GM23338 (cell line): Measurements from ENCODE around the gene ZNF587. TPM values are rescaled to one million over a fixed set of nuclear protein-coding genes. Genes with fewer than 3 reads are reported as not detected.
A peak's percentile ranks its signal among the peaks of the same experiment; 100 is the strongest.
"Not testable (repeated sequence)": the region's sequence is repeated elsewhere in the genome, so short reads cannot be mapped to it uniquely, and the experiment has no call there.

ENCODE experiments used
- ATAC-seq: fragments of 200-7000 bp; cut with Tn5 transposase; 3 replicates; pipeline ENCODE4 v1.9.1; 2020
- DNase-seq: peaks from one replicate; pipeline ENCODE4 v3.0.0-alpha.2; 2015; ENCODE audit warnings: low spot score
- H2AFZ ChIP-seq: fragments of 200-600 bp; sonication (generic); 2 replicates; pipeline ENCODE4 v1.8.0; 2016; ENCODE audit warnings: antibody characterized with exemption, mild to moderate bottlenecking, moderate library complexity
- H3F3A ChIP-seq: fragments of 200-600 bp; sonication (generic); replicated peaks from 2 replicates; pipeline ENCODE4 v1.8.0; 2017; ENCODE audit warnings: antibody characterized with exemption, mixed run types, low read depth
- H3K27ac ChIP-seq: fragments of 200-600 bp; sonication (generic); 2 replicates; pipeline ENCODE4 v1.6.1; 2016; ENCODE audit warnings: low read depth
- H3K27me3 ChIP-seq: fragments of 200-600 bp; sonication (generic); 2 replicates; pipeline ENCODE4 v1.8.0; 2016; ENCODE audit warnings: mild to moderate bottlenecking, mixed run types, moderate library complexity; ENCODE audit not compliant: insufficient read depth
- H3K36me3 ChIP-seq: fragments of 200-600 bp; sonication (generic); 2 replicates; pipeline ENCODE4 v1.8.0; 2016; ENCODE audit warnings: mild to moderate bottlenecking; ENCODE audit not compliant: insufficient read depth
- H3K4me1 ChIP-seq: fragments of 200-600 bp; sonication (generic); 2 replicates; pipeline ENCODE4 v1.8.0; 2016; ENCODE audit warnings: mild to moderate bottlenecking, moderate library complexity; ENCODE audit not compliant: insufficient read depth
- H3K4me2 ChIP-seq: fragments of 200-600 bp; sonication (generic); 2 replicates; pipeline ENCODE4 v1.7.1; 2017; ENCODE audit warnings: mixed run types
- H3K4me3 ChIP-seq: fragments of 200-600 bp; sonication (generic); 2 replicates; pipeline ENCODE4 v1.6.1; 2016; ENCODE audit warnings: mixed run types
- H3K79me2 ChIP-seq: fragments of 200-600 bp; sonication (generic); replicated peaks from 2 replicates; pipeline ENCODE4 v1.8.0; 2017; ENCODE audit warnings: mild to moderate bottlenecking; ENCODE audit not compliant: insufficient read depth
- H3K9me2 ChIP-seq: fragments of 200-600 bp; sonication (generic); 2 replicates; pipeline ENCODE4 v1.8.0; 2017; ENCODE audit not compliant: insufficient read depth
- H4K20me1 ChIP-seq: fragments of 200-600 bp; sonication (generic); replicated peaks from 2 replicates; pipeline ENCODE4 v1.8.0; 2017; ENCODE audit warnings: mild to moderate bottlenecking; ENCODE audit not compliant: insufficient read depth
- H3K27ac Mint-ChIP-seq: 2 replicates; pipeline ENCODE4 v1.8.0; 2020; ENCODE audit warnings: inconsistent platforms, mild to moderate bottlenecking, moderate library complexity, mixed read lengths
- H3K27me3 Mint-ChIP-seq: 3 replicates; pipeline ENCODE4 v1.8.0; 2022; ENCODE audit warnings: low read depth, mild to moderate bottlenecking, moderate library complexity, mixed read lengths, inconsistent platforms; ENCODE audit not compliant: insufficient read depth, poor library complexity
- H3K36me3 Mint-ChIP-seq: 3 replicates; pipeline ENCODE4 v1.8.0; 2021; ENCODE audit warnings: low read depth, mild to moderate bottlenecking, inconsistent platforms, moderate library complexity, mixed read lengths
- H3K4me1 Mint-ChIP-seq: 3 replicates; pipeline ENCODE4 v1.8.0; 2020; ENCODE audit warnings: mild to moderate bottlenecking, inconsistent platforms, mixed read lengths
- H3K4me3 Mint-ChIP-seq: 3 replicates; pipeline ENCODE4 v1.8.0; 2021; ENCODE audit warnings: moderate library complexity, mild to moderate bottlenecking, inconsistent platforms, mixed read lengths
- H3K9me3 Mint-ChIP-seq: 3 replicates; pipeline ENCODE4 v1.8.0; 2020; ENCODE audit warnings: moderate library complexity, mild to moderate bottlenecking, inconsistent platforms, mixed read lengths
- CREB1 ChIP-seq: fragments of 250-450 bp; sonication (Bioruptor Pico); IDR thresholded peaks from 2 replicates; pipeline ENCODE4 v1.5.0; 2020; ENCODE audit warnings: low read depth, mild to moderate bottlenecking, moderate library complexity
- ETS1 ChIP-seq: IDR thresholded peaks from 2 replicates; pipeline ENCODE4 v1.6.1; 2016; ENCODE audit warnings: antibody characterized with exemption
- EZH2 ChIP-seq: fragments of 200-600 bp; sonication (generic); IDR thresholded peaks from one replicate; pipeline ENCODE4 v1.8.0; 2017; ENCODE audit warnings: antibody characterized with exemption, mild to moderate bottlenecking, low read depth; ENCODE audit not compliant: unreplicated experiment
- EZH2phosphoT487 ChIP-seq: fragments of 200-600 bp; sonication (generic); IDR thresholded peaks from one replicate; pipeline ENCODE4 v1.8.1; 2018; ENCODE audit warnings: antibody characterized with exemption; ENCODE audit not compliant: unreplicated experiment
- JUNB ChIP-seq: IDR thresholded peaks from one replicate; pipeline ENCODE4 v1.6.1; 2016; ENCODE audit warnings: antibody characterized with exemption; ENCODE audit not compliant: unreplicated experiment
- NANOG ChIP-seq: IDR thresholded peaks from 2 replicates; pipeline ENCODE4 v1.6.1; 2016; ENCODE audit warnings: antibody characterized with exemption, borderline replicate concordance
- POLR2AphosphoS5 ChIP-seq: IDR thresholded peaks from 2 replicates; pipeline ENCODE4 v1.6.1; 2016; ENCODE audit warnings: antibody characterized with exemption, low read depth
- REST ChIP-seq: IDR thresholded peaks from one replicate; pipeline ENCODE4 v1.6.1; 2018; ENCODE audit warnings: antibody characterized with exemption; ENCODE audit not compliant: unreplicated experiment
- STAT1 ChIP-seq: IDR thresholded peaks from one replicate; pipeline ENCODE4 v1.6.1; 2016; ENCODE audit warnings: antibody characterized with exemption; ENCODE audit not compliant: unreplicated experiment
- ZNF114 ChIP-seq: fragments of 250-450 bp; sonication (Bioruptor Pico); IDR thresholded peaks from 2 replicates; pipeline ENCODE4 v1.5.0; 2020; ENCODE audit warnings: mild to moderate bottlenecking, moderate library complexity
- ZNF331 ChIP-seq: fragments of 250-450 bp; sonication (Bioruptor Pico); IDR thresholded peaks from 2 replicates; pipeline ENCODE4 v1.5.0; 2020; ENCODE audit warnings: low read depth, mild to moderate bottlenecking, moderate library complexity
- polyA plus RNA-seq: library from polyadenylated mRNA; unstranded; fragments of >200 nt; fragmentation: Nextera tagmentation; extraction: Ambion mirVana; gene quantifications from 2 replicates; pipeline ENCODE4 v1.2.1, GENCODE V29; 2016
- total RNA-seq: library from RNA; depleted of rRNA; stranded (reverse); fragments of >200 nt; shearing (Covaris generic); gene quantifications from 2 replicates; pipeline ENCODE4 v1.2.3, GENCODE V29; 2014

The ZNF587 gene
- total and polyA plus RNA-seq, 2 experiments from 2014 or later = 12.8 to 31.8 TPM

GRCh38 chr19:57888560-57889231 lies 39.0 kb downstream of the ZNF587 start, which contains the start of gene ZNF814 (continued):
- TF ChIP-seq REST = no peak
- TF ChIP-seq ETS1 = peak; percentile 93
- TF ChIP-seq CREB1 (CRISPR knock-in tag) = peak; percentile 87
- TF ChIP-seq POLR2AphosphoS5 = peak; percentile 85

- H3K4me3 Mint-ChIP-seq, H3K27me3 ChIP-seq, H3K27me3 Mint-ChIP-seq, H3K36me3 ChIP-seq, H3K4me3 ChIP-seq, DNase-seq, H3K4me1 ChIP-seq, H3K9me3 Mint-ChIP-seq, H3K27ac Mint-ChIP-seq, H3K9me2 ChIP-seq, H4K20me1 ChIP-seq, H3K4me2 ChIP-seq, H3F3A ChIP-seq, ATAC-seq, H2AFZ ChIP-seq, H3K27ac ChIP-seq: not testable (repeated sequence)
- Mint-ChIP-seq H3K4me1 (peaks cover 18% of the 10 kb centered on the region), H3K36me3 (peaks cover 26% of the 10 kb centered on the region)
- H3K79me2 ChIP-seq = peaks cover 26% of the 10 kb centered on the region
These were observed 41.0 kb downstream of the ZNF587 start for GRCh38 chr19:57890706-57891105.

- peaks cover 4% of the 10 kb centered on the region for H3K4me1 ChIP-seq
- no peak overlapping the region for H3K4me3 ChIP-seq
- Mint-ChIP-seq H3K27me3 (no peaks in the 10 kb centered on the region), H3K9me3 (no peaks in the 10 kb centered on the region), H3K4me3 (no peak overlapping the region), H3K36me3 (no peaks in the 10 kb centered on the region; the same call in 2 of the 3 replicates), H3K27ac (no peak overlapping the region), H3K4me1 (peaks cover 14% of the 10 kb centered on the region; the same call in 2 of the 3 replicates)
- no peaks in the 10 kb centered on the region for H3K9me2 ChIP-seq
- 0 out of 2 replicates have a peak, but pooled peaks cover 5% of the 10 kb centered on the region for H3K79me2 ChIP-seq
- H3K27me3 ChIP-seq = no peaks in the 10 kb centered on the region
- H3F3A ChIP-seq = 0 out of 2 replicates have a peak, but pooled peaks cover 2% of the 10 kb centered on the region
- ATAC-seq (no peak), DNase-seq (no peak)
- no peaks in the 10 kb centered on the region for H3K36me3 ChIP-seq
- no peak overlapping the region for H2AFZ ChIP-seq
- no peak overlapping the region for H3K4me2 ChIP-seq
- peaks cover 2% of the 10 kb centered on the region; the same call in 1 of the 2 replicates for H4K20me1 ChIP-seq
- H3K27ac ChIP-seq = no peak overlapping the region
- TF ChIP-seq EZH2phosphoT487 (no peak), ZNF114 (CRISPR knock-in tag) (no peak), REST (no peak), EZH2 (no peak), CREB1 (CRISPR knock-in tag) (no peak), NANOG (no peak), STAT1 (no peak), POLR2AphosphoS5 (no peak), JUNB (no peak), ZNF331 (CRISPR knock-in tag) (no peak), ETS1 (no peak)
These were observed 50.7 kb downstream of the ZNF587 start for GRCh38 chr19:57900311-57900710.
